ENCODE measurements around the gene LRP2BP. TPM values are rescaled to one million over a fixed set of nuclear protein-coding genes. Genes with fewer than 3 reads are reported as not detected.

Gene LRP2BP
- polyA plus RNA-seq, 2 of the 4 experiments (the other 2 are of a cell fraction), result 0.23 to 0.37 TPM

DNA sequence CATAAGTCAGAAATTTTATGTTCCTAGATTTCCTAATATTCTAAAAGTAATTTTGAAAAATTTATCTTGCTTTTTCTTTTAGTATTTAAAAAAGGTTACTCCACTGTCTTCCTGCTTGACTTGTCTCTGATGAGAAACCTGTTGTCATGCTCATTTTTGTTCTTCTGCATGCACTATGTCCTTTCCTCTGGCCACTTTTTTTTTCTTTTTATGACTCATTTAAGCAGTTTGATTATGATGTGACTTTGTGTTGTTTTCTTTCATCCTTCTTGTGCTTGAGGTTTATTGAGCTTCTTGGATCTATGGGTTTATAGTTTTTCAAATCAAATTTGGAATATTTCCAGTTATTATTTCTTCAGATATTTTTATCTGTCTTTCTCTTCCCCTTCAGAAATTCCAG, 42.1 kb upstream of the LRP2BP start (continued):
- TF ChIP-seq FOSL2 (IDR thresholded peaks at IDR 0.05) (no peak), FOSL2 (CRISPR knock-in tag; IDR thresholded peaks at IDR 0.05) (no peak)

DNA sequence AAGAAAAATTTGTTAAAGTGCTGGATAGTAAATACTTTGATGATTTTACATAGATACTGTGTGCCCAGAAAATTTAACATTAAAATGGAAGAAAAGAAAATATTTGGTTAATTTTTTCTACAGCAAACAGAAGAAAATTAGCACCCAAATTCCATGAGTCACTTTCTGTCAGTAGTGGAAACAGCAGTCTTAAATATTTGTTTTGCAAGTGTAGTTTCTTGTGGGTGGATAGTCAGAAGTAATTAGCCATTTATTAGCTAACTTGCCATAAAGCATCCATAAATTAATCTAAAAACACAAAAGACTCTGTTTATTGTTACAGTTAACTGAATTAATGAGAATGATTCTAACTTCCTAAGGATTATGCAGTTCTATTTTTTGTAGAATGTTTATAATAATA, 39.7 kb upstream of the LRP2BP start:
- no peak overlapping the region for H3K4me2 ChIP-seq
- ChIA-PET POLR2A (no interaction called here), CTCF (no interaction called here)
- no peaks in the 10 kb centered on the region for H3K4me1 ChIP-seq
- no peak for ATAC-seq
- no peak for DNase-seq (ENCODE audit: low read depth in 1 of 2, low spot score in 1 of 2)
- TF ChIP-seq HMGXB4 (CRISPR knock-in tag; IDR thresholded peaks at IDR 0.05; ENCODE audit: borderline replicate concordance), result no peak
- TF ChIP-seq, protein P1, sequence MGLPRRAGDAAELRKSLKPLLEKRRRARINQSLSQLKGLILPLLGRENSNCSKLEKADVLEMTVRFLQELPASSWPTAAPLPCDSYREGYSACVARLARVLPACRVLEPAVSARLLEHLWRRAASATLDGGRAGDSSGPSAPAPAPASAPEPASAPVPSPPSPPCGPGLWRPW (IDR thresholded peaks at IDR 0.05), result no peak
- no peak for TF ChIP-seq HOXB13 (CRISPR knock-in tag; IDR thresholded peaks at IDR 0.05; ENCODE audit: low read depth)
- no peak for TF ChIP-seq HDAC2 (IDR thresholded peaks at IDR 0.05)
- no peak for TF ChIP-seq KDM1A (IDR thresholded peaks at IDR 0.05; ENCODE audit: low read depth)
- TF ChIP-seq, protein P2, sequence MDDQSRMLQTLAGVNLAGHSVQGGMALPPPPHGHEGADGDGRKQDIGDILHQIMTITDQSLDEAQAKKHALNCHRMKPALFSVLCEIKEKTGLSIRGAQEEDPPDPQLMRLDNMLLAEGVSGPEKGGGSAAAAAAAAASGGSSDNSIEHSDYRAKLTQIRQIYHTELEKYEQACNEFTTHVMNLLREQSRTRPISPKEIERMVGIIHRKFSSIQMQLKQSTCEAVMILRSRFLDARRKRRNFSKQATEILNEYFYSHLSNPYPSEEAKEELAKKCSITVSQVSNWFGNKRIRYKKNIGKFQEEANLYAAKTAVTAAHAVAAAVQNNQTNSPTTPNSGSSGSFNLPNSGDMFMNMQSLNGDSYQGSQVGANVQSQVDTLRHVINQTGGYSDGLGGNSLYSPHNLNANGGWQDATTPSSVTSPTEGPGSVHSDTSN (IDR thresholded peaks at IDR 0.05), result no peak
- no peak for TF ChIP-seq MAFK (IDR thresholded peaks at IDR 0.05; ENCODE audit: partially characterized antibody)
- no peak for TF ChIP-seq ZFP36 (IDR thresholded peaks at IDR 0.05; ENCODE audit: borderline replicate concordance, partially characterized antibody)
- TF ChIP-seq E2F6 (IDR thresholded peaks at IDR 0.05; ENCODE audit: borderline replicate concordance, low read depth), result no peak
- TF ChIP-seq RCOR1 (IDR thresholded peaks at IDR 0.05; ENCODE audit: low read depth, low read length), result no peak
- TF ChIP-seq, protein P3, sequence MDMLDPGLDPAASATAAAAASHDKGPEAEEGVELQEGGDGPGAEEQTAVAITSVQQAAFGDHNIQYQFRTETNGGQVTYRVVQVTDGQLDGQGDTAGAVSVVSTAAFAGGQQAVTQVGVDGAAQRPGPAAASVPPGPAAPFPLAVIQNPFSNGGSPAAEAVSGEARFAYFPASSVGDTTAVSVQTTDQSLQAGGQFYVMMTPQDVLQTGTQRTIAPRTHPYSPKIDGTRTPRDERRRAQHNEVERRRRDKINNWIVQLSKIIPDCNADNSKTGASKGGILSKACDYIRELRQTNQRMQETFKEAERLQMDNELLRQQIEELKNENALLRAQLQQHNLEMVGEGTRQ (IDR thresholded peaks at IDR 0.05), result no peak
- TF ChIP-seq HOXA7 (CRISPR knock-in tag; IDR thresholded peaks at IDR 0.05), result no peak
- no peak for TF ChIP-seq NR3C1 (IDR thresholded peaks at IDR 0.05)
- no peak for TF ChIP-seq CEBPB (IDR thresholded peaks at IDR 0.05)
- H3K9me3 ChIP-seq, result no peaks in the 10 kb centered on the region
- no peak overlapping the region for H3K27ac ChIP-seq
- H3K4me3 ChIP-seq, result no peak overlapping the region
- no peak for FAIRE-seq

DNA sequence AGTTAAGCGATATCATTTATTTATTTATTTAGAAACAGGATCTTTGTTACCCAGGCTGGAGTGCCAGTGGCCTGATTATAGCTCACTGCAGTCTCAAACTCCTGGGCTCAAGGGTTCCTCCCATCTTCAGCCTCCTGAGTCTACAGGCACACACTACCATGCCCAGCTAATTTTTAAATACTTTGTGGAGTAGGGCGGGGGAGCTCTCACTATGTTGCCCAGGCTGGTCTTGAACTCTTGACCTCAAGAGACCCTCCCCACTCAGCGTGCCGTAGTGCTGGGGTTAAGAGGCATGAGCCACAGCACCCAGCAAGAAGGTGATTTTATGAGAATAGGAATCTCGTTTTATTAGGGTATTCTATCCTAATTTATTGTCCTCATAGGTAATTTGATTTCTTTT, 33.9 kb upstream of the LRP2BP start:
- DNase-seq (ENCODE audit: low read depth in 1 of 2, low spot score in 1 of 2), result no peak
- no peak for TF ChIP-seq E2F6 (IDR thresholded peaks at IDR 0.05; ENCODE audit: borderline replicate concordance, low read depth)
- no peak for TF ChIP-seq ZC3H11A (IDR thresholded peaks at IDR 0.05)
- TF ChIP-seq SMC3 (IDR thresholded peaks at IDR 0.05), result no peak
- TF ChIP-seq GATA3 (IDR thresholded peaks at IDR 0.05; ENCODE audit: borderline replicate concordance), result no peak
- no peak for TF ChIP-seq RCOR1 (IDR thresholded peaks at IDR 0.05; ENCODE audit: low read depth, low read length)
- no peak for TF ChIP-seq FOSB (CRISPR knock-in tag; IDR thresholded peaks at IDR 0.05)
- TF ChIP-seq, protein P4, sequence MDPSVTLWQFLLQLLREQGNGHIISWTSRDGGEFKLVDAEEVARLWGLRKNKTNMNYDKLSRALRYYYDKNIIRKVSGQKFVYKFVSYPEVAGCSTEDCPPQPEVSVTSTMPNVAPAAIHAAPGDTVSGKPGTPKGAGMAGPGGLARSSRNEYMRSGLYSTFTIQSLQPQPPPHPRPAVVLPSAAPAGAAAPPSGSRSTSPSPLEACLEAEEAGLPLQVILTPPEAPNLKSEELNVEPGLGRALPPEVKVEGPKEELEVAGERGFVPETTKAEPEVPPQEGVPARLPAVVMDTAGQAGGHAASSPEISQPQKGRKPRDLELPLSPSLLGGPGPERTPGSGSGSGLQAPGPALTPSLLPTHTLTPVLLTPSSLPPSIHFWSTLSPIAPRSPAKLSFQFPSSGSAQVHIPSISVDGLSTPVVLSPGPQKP (IDR thresholded peaks at IDR 0.05; ENCODE audit: low read depth, low read length), result no peak
- no peak for TF ChIP-seq HMGXB4 (CRISPR knock-in tag; IDR thresholded peaks at IDR 0.05; ENCODE audit: borderline replicate concordance)
- no peak for TF ChIP-seq ATOH8 (CRISPR knock-in tag; IDR thresholded peaks at IDR 0.05; ENCODE audit: low read depth)
- TF ChIP-seq MYC (IDR thresholded peaks at IDR 0.05; ENCODE audit: borderline replicate concordance, low read length), result no peak
- no peak for TF ChIP-seq TP53 (CRISPR knock-in tag; IDR thresholded peaks at IDR 0.05)
- TF ChIP-seq EHF (CRISPR knock-in tag; IDR thresholded peaks at IDR 0.05), result no peak
- no peak for TF ChIP-seq RFX5 (IDR thresholded peaks at IDR 0.05)
- TF ChIP-seq MAFK (IDR thresholded peaks at IDR 0.05; ENCODE audit: partially characterized antibody), result no peak
- POLR2A ChIA-PET, result no interaction called here
- CTCF ChIA-PET, result no interaction called here
- Histone ChIP-seq H3K9me3 (no peaks in the 10 kb centered on the region), H3K27ac (no peak overlapping the region), H3K4me2 (no peak overlapping the region), H3K4me3 (no peak overlapping the region), H3K4me1 (0 out of 3 replicates have a peak, but pooled peaks cover 1% of the 10 kb centered on the region)
- FAIRE-seq, result no peak
- ATAC-seq, result no peak
- WGBS (ENCODE audit: missing lambda C conversion rate), result 30% methylated on average over 5 of the region's 5 CpGs
